ENCODE data around the gene ADCY5. TPM values are rescaled to one million over a fixed set of nuclear protein-coding genes. Genes with fewer than 3 reads are reported as not detected.

ADCY5 gene
- polyA plus RNA-seq, 1 experiment, result 0.21 TPM

GRCh38 chr3:123290107-123290930, 158.6 kb downstream of the ADCY5 start:
- Histone ChIP-seq H3K4me3 (ENCODE audit: low read depth, low read length) (no peak overlapping the region), H3K27me3 (ENCODE audit: control insufficient read depth, insufficient read depth, low read length) (peaks cover 2% of the 10 kb centered on the region; the same call in 1 of the 2 replicates), H3K36me3 (ENCODE audit: control insufficient read depth, insufficient read depth, low read length) (no peaks in the 10 kb centered on the region)
- ChIA-PET POLR2A (no interaction called here), CTCF (interaction anchor here (1.5 kb wide), 1 partner anchor 17 kb away, joined by 4 read pairs; no protein-coding TSS in a partner anchor)
- no peak for TF ChIP-seq CTCF (IDR thresholded peaks at IDR 0.05; ENCODE audit: insufficient read depth, low read depth, low read length)
- no peak for DNase-seq (ENCODE audit: low read depth)

DNA sequence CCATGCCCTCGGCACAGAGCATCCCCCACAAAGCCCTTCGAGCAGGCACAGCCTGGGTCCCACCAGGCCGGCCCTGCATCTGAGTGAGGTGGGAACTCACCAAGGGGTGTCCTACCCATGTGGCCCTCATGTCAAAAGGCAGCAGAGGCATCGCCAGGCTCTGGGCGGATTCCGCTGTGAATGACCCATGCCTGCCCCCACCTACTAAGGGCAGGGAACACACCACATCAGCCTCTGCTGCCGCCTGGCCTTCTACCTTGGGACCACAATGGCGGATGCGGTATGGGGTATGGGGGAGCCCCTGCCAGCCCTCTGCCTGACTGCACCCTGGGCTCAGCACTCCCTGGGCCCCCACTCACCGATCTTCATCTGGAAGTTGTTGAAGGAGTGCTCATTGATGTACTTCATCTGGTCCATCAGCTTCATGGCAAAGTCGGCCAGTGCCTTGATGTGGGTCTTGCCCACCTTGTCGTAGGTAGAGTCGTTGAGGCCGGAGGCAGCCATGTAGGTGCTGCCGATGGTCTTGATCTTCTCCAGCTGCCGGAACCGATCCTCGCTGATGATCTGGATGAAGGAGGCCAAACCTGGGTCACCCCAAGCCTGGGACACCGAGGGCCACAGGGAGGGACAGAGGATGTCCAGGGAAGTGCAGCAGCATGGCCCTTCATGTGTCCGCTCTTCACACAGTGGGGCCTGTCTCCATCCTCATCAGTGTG, 159.3 kb downstream of the ADCY5 start:
- no peak for TF ChIP-seq CTCF (IDR thresholded peaks at IDR 0.05; ENCODE audit: insufficient read depth, low read depth, low read length)
- no peaks in the 10 kb centered on the region for H3K27me3 ChIP-seq (ENCODE audit: control insufficient read depth, insufficient read depth, low read length)
- CTCF ChIA-PET, result no interaction called here
- H3K36me3 ChIP-seq (ENCODE audit: control insufficient read depth, insufficient read depth, low read length), result no peaks in the 10 kb centered on the region
- no peak for DNase-seq (ENCODE audit: low read depth)
- H3K4me3 ChIP-seq (ENCODE audit: low read depth, low read length), result no peak overlapping the region
- POLR2A ChIA-PET, result no interaction called here

DNA sequence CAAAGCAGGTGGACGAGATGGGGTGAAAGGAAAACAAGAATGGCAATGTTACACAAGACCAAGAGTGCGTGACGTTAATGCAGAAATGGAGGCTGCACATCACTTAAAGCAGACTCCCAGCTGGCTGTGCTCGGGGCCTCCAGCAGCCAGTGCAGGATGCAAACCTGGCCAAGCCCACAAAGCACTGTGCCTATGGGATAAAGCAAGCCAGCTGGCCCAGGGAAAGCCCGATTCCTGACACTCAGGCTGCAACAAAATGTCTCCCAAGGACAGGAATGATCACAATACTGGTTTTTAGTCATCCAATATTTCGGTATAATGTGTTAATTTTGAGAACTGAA, 161.0 kb downstream of the ADCY5 start:
- TF ChIP-seq CTCF (IDR thresholded peaks at IDR 0.05; ENCODE audit: insufficient read depth, low read depth, low read length), result no peak
- ChIA-PET POLR2A (no interaction called here), CTCF (interaction anchor here (1.2 kb wide), 2 partner anchors 10 kb away, joined by 3 read pairs; no protein-coding TSS in a partner anchor)
- Histone ChIP-seq H3K36me3 (ENCODE audit: control insufficient read depth, insufficient read depth, low read length) (no peaks in the 10 kb centered on the region), H3K4me3 (ENCODE audit: low read depth, low read length) (no peak overlapping the region), H3K27me3 (ENCODE audit: control insufficient read depth, insufficient read depth, low read length) (no peaks in the 10 kb centered on the region)
- no peak for DNase-seq (ENCODE audit: low read depth)

GRCh38 chr3:123287051-123287961, 161.6 kb downstream of the ADCY5 start:
- POLR2A ChIA-PET, result no interaction called here
- Histone ChIP-seq H3K4me3 (ENCODE audit: low read depth, low read length) (no peak overlapping the region), H3K27me3 (ENCODE audit: control insufficient read depth, insufficient read depth, low read length) (no peaks in the 10 kb centered on the region), H3K36me3 (ENCODE audit: control insufficient read depth, insufficient read depth, low read length) (no peaks in the 10 kb centered on the region)
- TF ChIP-seq CTCF (IDR thresholded peaks at IDR 0.05; ENCODE audit: insufficient read depth, low read depth, low read length), result no peak
- no peak for DNase-seq (ENCODE audit: low read depth)
- CTCF ChIA-PET, result interaction anchor here (0.7 to 1.6 kb wide), 4 partner anchors 10 to 183 kb away, joined by 3 read pairs; no protein-coding TSS in a partner anchor
